ENCODE measurements around the gene DDR1. TPM values are rescaled to one million over a fixed set of nuclear protein-coding genes. Genes with fewer than 3 reads are reported as not detected.

Gene DDR1
- polyA plus RNA-seq, 1 donor from 2014 or later, result 196 TPM

DNA sequence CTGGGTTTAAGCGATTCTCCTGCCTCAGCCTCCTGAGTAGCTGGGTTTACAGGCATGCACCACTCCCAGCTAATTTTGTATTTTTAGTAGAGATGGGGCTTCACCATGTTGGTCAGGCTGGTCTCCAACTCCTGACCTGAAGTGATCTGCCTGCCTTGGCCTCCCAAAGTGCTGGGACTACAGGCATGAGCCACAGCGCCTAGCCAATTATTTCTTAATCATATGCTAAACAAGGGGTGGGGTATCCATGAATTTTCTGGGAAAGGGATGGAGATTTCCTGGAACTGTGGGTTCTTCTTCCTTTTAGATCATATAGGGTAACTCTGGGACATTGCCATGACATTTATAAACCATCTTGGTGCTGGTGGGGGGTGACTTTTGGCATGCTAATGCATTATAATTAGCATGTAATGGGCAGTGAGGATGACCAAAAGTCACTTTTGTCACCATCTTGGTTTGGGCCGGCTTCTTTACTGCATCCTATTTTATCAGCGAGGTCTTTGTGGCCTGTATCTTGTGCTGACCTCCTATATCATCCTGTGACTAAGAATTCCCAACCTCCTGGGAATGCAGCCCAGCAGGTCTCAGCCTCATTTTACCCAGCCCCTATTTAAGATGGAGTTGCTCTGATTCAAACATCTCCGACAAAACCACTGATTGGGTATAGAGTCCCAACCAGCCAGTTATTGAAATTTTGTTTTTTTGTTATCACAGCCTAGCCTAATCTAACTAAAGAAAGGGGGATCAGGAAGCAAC, 29.9 kb upstream of the DDR1 start:
- no peak overlapping the region for H3K4me2 ChIP-seq (ENCODE audit: low read length)
- H2AFZ ChIP-seq (ENCODE audit: low read depth, low read length), result no peak overlapping the region

DNA sequence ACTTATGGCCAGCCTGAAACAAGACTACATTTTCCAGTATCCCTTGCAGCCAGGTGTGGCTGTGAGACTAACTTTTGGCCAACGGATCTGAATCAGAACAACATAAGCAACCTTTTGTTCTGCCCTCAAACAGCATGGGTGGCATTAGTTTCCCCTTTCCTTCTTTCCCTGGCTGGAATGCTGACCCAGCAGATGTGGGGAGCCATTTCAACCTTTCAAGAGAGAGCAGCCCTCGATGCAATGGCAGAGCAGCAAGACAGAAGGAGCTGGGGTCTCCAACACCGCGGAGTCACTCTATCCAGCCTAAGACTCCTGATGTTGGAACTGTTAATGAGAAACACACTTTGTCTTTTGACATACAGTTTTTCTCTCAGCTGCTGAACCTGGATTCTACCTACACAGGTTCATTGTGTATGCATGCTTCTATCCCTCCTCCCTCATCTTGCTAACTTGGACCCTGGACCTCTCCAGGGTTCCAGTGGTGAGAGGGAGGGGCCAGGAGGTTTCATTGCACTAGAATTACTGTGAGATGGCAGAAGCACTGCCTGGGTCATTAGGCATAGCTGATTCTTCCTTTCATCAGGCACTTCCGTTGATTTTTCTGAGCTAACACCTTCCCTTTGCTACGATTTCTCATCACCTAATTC, 28.8 kb upstream of the DDR1 start:
- H3K9me2 ChIP-seq (ENCODE audit: insufficient read depth, low read length), result no peaks in the 10 kb centered on the region
- no peak overlapping the region for H3K27ac ChIP-seq (ENCODE audit: low read length)
- no peaks in the 10 kb centered on the region for H3K27me3 ChIP-seq (ENCODE audit: insufficient read depth, low read depth, low read length)
- no peaks in the 10 kb centered on the region for H3K9me3 ChIP-seq (ENCODE audit: low read length)
- no peaks in the 10 kb centered on the region for H3K79me2 ChIP-seq (replicated peaks; ENCODE audit: insufficient read depth, low read length)
- no peak for TF ChIP-seq EZH2 (IDR thresholded peaks at IDR 0.05; ENCODE audit: borderline replicate concordance, insufficient read depth, low read length, poor library complexity, severe bottlenecking)
- TF ChIP-seq, protein P1, sequence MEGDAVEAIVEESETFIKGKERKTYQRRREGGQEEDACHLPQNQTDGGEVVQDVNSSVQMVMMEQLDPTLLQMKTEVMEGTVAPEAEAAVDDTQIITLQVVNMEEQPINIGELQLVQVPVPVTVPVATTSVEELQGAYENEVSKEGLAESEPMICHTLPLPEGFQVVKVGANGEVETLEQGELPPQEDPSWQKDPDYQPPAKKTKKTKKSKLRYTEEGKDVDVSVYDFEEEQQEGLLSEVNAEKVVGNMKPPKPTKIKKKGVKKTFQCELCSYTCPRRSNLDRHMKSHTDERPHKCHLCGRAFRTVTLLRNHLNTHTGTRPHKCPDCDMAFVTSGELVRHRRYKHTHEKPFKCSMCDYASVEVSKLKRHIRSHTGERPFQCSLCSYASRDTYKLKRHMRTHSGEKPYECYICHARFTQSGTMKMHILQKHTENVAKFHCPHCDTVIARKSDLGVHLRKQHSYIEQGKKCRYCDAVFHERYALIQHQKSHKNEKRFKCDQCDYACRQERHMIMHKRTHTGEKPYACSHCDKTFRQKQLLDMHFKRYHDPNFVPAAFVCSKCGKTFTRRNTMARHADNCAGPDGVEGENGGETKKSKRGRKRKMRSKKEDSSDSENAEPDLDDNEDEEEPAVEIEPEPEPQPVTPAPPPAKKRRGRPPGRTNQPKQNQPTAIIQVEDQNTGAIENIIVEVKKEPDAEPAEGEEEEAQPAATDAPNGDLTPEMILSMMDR (IDR thresholded peaks at IDR 0.05; ENCODE audit: poor library complexity, severe bottlenecking), result no peak
- TF ChIP-seq POLR2AphosphoS5 (IDR thresholded peaks at IDR 0.05), result no peak
- TF ChIP-seq MXI1 (conservative IDR thresholded peaks at IDR 0.05; ENCODE audit: poor library complexity, severe bottlenecking), result no peak
- TF ChIP-seq EP300 (conservative IDR thresholded peaks at IDR 0.05; ENCODE audit: poor library complexity, severe bottlenecking), result no peak
- TF ChIP-seq, protein P2, sequence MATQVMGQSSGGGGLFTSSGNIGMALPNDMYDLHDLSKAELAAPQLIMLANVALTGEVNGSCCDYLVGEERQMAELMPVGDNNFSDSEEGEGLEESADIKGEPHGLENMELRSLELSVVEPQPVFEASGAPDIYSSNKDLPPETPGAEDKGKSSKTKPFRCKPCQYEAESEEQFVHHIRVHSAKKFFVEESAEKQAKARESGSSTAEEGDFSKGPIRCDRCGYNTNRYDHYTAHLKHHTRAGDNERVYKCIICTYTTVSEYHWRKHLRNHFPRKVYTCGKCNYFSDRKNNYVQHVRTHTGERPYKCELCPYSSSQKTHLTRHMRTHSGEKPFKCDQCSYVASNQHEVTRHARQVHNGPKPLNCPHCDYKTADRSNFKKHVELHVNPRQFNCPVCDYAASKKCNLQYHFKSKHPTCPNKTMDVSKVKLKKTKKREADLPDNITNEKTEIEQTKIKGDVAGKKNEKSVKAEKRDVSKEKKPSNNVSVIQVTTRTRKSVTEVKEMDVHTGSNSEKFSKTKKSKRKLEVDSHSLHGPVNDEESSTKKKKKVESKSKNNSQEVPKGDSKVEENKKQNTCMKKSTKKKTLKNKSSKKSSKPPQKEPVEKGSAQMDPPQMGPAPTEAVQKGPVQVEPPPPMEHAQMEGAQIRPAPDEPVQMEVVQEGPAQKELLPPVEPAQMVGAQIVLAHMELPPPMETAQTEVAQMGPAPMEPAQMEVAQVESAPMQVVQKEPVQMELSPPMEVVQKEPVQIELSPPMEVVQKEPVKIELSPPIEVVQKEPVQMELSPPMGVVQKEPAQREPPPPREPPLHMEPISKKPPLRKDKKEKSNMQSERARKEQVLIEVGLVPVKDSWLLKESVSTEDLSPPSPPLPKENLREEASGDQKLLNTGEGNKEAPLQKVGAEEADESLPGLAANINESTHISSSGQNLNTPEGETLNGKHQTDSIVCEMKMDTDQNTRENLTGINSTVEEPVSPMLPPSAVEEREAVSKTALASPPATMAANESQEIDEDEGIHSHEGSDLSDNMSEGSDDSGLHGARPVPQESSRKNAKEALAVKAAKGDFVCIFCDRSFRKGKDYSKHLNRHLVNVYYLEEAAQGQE (IDR thresholded peaks at IDR 0.05; ENCODE audit: borderline replicate concordance), result no peak
- TF ChIP-seq SMC3 (conservative IDR thresholded peaks at IDR 0.05; ENCODE audit: poor library complexity), result no peak
- no peak for TF ChIP-seq TAF1 (IDR thresholded peaks at IDR 0.05; ENCODE audit: low read depth)
- H3K4me3 ChIP-seq (ENCODE audit: low read length), result no peak overlapping the region
- H3K4me2 ChIP-seq (ENCODE audit: low read length), result no peak overlapping the region
- H4K20me1 ChIP-seq (ENCODE audit: insufficient read depth), result no peaks in the 10 kb centered on the region
- no peak overlapping the region for H2AFZ ChIP-seq (ENCODE audit: low read depth, low read length)
- H3K36me3 ChIP-seq (ENCODE audit: insufficient read depth, low read length), result no peaks in the 10 kb centered on the region
- H3F3A ChIP-seq (ENCODE audit: insufficient read depth, low read length, poor library complexity, severe bottlenecking), result no peaks in the 10 kb centered on the region
- H3K9ac ChIP-seq (ENCODE audit: low read length), result no peak overlapping the region

More for the DNA sequence above, 29.9 kb upstream of the DDR1 start:
- Histone ChIP-seq H3F3A (ENCODE audit: insufficient read depth, low read length, poor library complexity, severe bottlenecking) (no peaks in the 10 kb centered on the region), H3K9me2 (ENCODE audit: insufficient read depth, low read length) (no peaks in the 10 kb centered on the region), H3K9me3 (ENCODE audit: low read length) (no peaks in the 10 kb centered on the region), H3K36me3 (ENCODE audit: insufficient read depth, low read length) (no peaks in the 10 kb centered on the region), H3K4me3 (ENCODE audit: low read length) (no peak overlapping the region), H3K27ac (ENCODE audit: low read length) (no peak overlapping the region), H4K20me1 (ENCODE audit: insufficient read depth) (no peaks in the 10 kb centered on the region), H3K79me2 (replicated peaks; ENCODE audit: insufficient read depth, low read length) (no peaks in the 10 kb centered on the region), H3K9ac (ENCODE audit: low read length) (no peak overlapping the region), H3K27me3 (ENCODE audit: insufficient read depth, low read depth, low read length) (no peaks in the 10 kb centered on the region)
- no peak for TF ChIP-seq EZH2 (IDR thresholded peaks at IDR 0.05; ENCODE audit: borderline replicate concordance, insufficient read depth, low read length, poor library complexity, severe bottlenecking)
- no peak for TF ChIP-seq EP300 (conservative IDR thresholded peaks at IDR 0.05; ENCODE audit: poor library complexity, severe bottlenecking)
- no peak for TF ChIP-seq SMC3 (conservative IDR thresholded peaks at IDR 0.05; ENCODE audit: poor library complexity)
- no peak for TF ChIP-seq RAD21 (conservative IDR thresholded peaks at IDR 0.05)
- no peak for TF ChIP-seq MXI1 (conservative IDR thresholded peaks at IDR 0.05; ENCODE audit: poor library complexity, severe bottlenecking)
- no peak for TF ChIP-seq TAF1 (IDR thresholded peaks at IDR 0.05; ENCODE audit: low read depth)
- TF ChIP-seq, protein P2 (IDR thresholded peaks at IDR 0.05; ENCODE audit: borderline replicate concordance), result no peak
- no peak for TF ChIP-seq POLR2AphosphoS5 (IDR thresholded peaks at IDR 0.05)
